H9 (cell line): ENCODE measurements around the gene TOM1L2. TPM values are rescaled to one million over a fixed set of nuclear protein-coding genes. Genes with fewer than 3 reads are reported as not detected.

Source experiments
- DNase-seq: peaks from one replicate; pipeline ENCODE4 v3.0.0-alpha.2; 2017
- H2AFZ ChIP-seq: one replicate; pipeline ENCODE4 v1.6.1; 2013; ENCODE audit warnings: mild to moderate bottlenecking, low read length, control low read depth, moderate library complexity
- H2AK5ac ChIP-seq: 2 replicates; pipeline ENCODE4 v1.6.1; 2013; ENCODE audit warnings: low read length, control low read depth, mixed read lengths; ENCODE audit not compliant: insufficient read length
- H2BK120ac ChIP-seq: one replicate; pipeline ENCODE4 v1.6.1; 2013; ENCODE audit warnings: low read depth, mild to moderate bottlenecking, low read length, control low read depth, inconsistent platforms; ENCODE audit not compliant: poor library complexity, severe bottlenecking
- H2BK12ac ChIP-seq: 2 replicates; pipeline ENCODE4 v1.6.1; 2013; ENCODE audit warnings: low read length, control low read depth, mixed read lengths, low read depth; ENCODE audit not compliant: insufficient read length
- H2BK15ac ChIP-seq: 2 replicates; pipeline ENCODE4 v1.6.1; 2013; ENCODE audit warnings: low read depth, low read length, control low read depth
- H2BK20ac ChIP-seq: one replicate; pipeline ENCODE4 v1.6.1; 2013; ENCODE audit warnings: low read depth, mild to moderate bottlenecking, low read length, control low read depth, inconsistent platforms; ENCODE audit not compliant: poor library complexity, severe bottlenecking
- H2BK5ac ChIP-seq: 2 replicates; pipeline ENCODE4 v1.6.1; 2013; ENCODE audit warnings: low read length, control low read depth, mixed read lengths; ENCODE audit not compliant: insufficient read length
- H3K14ac ChIP-seq: 2 replicates; pipeline ENCODE4 v1.6.1; 2013; ENCODE audit warnings: low read length, control low read depth; ENCODE audit not compliant: insufficient read depth
- H3K18ac ChIP-seq: 2 replicates; pipeline ENCODE4 v1.6.1; 2013; ENCODE audit warnings: low read depth, mild to moderate bottlenecking, mixed read lengths, low read length, control low read depth; ENCODE audit not compliant: insufficient read length
- H3K23ac ChIP-seq: 2 replicates; pipeline ENCODE4 v1.6.1; 2013; ENCODE audit warnings: low read length, control low read depth, mixed read lengths, low read depth; ENCODE audit not compliant: insufficient read length
- H3K23me2 ChIP-seq: 2 replicates; pipeline ENCODE4 v1.6.1; 2013; ENCODE audit warnings: low read depth, mild to moderate bottlenecking, mixed read lengths, low read length, control low read depth; ENCODE audit not compliant: insufficient read length, poor library complexity, severe bottlenecking
- H3K27ac ChIP-seq: 2 replicates; pipeline ENCODE4 v1.5.1; 2013; ENCODE audit warnings: low read length, control low read depth, mixed read lengths, low read depth; ENCODE audit not compliant: insufficient read length
- H3K27me3 ChIP-seq: 2 replicates; pipeline ENCODE4 v1.6.1; 2013; ENCODE audit warnings: low read length, control low read depth, inconsistent platforms; ENCODE audit not compliant: insufficient read depth
- H3K4ac ChIP-seq: 2 replicates; pipeline ENCODE4 v1.6.1; 2013; ENCODE audit warnings: low read depth, mild to moderate bottlenecking, control low read depth, inconsistent platforms, low read length, moderate library complexity
- H3K4me1 ChIP-seq: 2 replicates; pipeline ENCODE4 v1.6.1; 2013; ENCODE audit warnings: low read length, control low read depth, inconsistent platforms; ENCODE audit not compliant: insufficient read depth
- H3K4me2 ChIP-seq: 2 replicates; pipeline ENCODE4 v1.6.1; 2013; ENCODE audit warnings: low read length, control low read depth, mixed read lengths; ENCODE audit not compliant: insufficient read length, insufficient read depth
- H3K56ac ChIP-seq: 2 replicates; pipeline ENCODE4 v1.6.1; 2013; ENCODE audit warnings: low read depth, mild to moderate bottlenecking, mixed read lengths, low read length, control low read depth; ENCODE audit not compliant: insufficient read length
- H3K79me1 ChIP-seq: 2 replicates; pipeline ENCODE4 v1.6.1; 2013; ENCODE audit warnings: low read depth, mild to moderate bottlenecking, moderate library complexity, low read length, control low read depth, inconsistent platforms; ENCODE audit not compliant: insufficient read depth, poor library complexity, severe bottlenecking
- H3K79me2 ChIP-seq: 2 replicates; pipeline ENCODE4 v1.6.1; 2013; ENCODE audit warnings: low read length, control low read depth, inconsistent platforms; ENCODE audit not compliant: insufficient read depth
- H3K9ac ChIP-seq: 2 replicates; pipeline ENCODE4 v1.6.1; 2013; ENCODE audit warnings: low read length, control low read depth, mixed read lengths; ENCODE audit not compliant: insufficient read length; ENCODE audit errors: extremely low read depth
- H3K9me3 ChIP-seq: one replicate; pipeline ENCODE4 v1.6.1; 2013; ENCODE audit warnings: low read depth, low read length, inconsistent platforms; ENCODE audit not compliant: control insufficient read depth
- H3T11ph ChIP-seq: one replicate; pipeline ENCODE4 v1.6.1; 2013; ENCODE audit warnings: mild to moderate bottlenecking, low read length, control low read depth, inconsistent platforms
- H4K20me1 ChIP-seq: one replicate; pipeline ENCODE4 v1.6.1; 2013; ENCODE audit not compliant: control insufficient read depth, insufficient read length, insufficient read depth
- H4K5ac ChIP-seq: 2 replicates; pipeline ENCODE4 v1.6.1; 2013; ENCODE audit warnings: low read depth, mild to moderate bottlenecking, mixed read lengths, low read length, control low read depth; ENCODE audit not compliant: insufficient read length
- H4K8ac ChIP-seq: replicated peaks from 2 replicates; pipeline ENCODE4 v1.6.1; 2013; ENCODE audit warnings: low read length, control low read depth, mixed read lengths, low read depth; ENCODE audit not compliant: insufficient read length
- H4K91ac ChIP-seq: 2 replicates; pipeline ENCODE4 v1.6.1; 2013; ENCODE audit warnings: low read depth, mild to moderate bottlenecking, moderate library complexity, mixed read lengths, low read length, control low read depth; ENCODE audit not compliant: insufficient read length
- H3K27ac Mint-ChIP-seq, 3 experiments: 2 replicates in 2 of 3; 3 replicates in 1 of 3; pipeline ENCODE4 v1.8.0; 2020 to 2021; ENCODE audit warnings: mixed read lengths in 3 of 3, mild to moderate bottlenecking in 1 of 3, moderate library complexity in 1 of 3
- H3K27me3 Mint-ChIP-seq: 2 replicates; pipeline ENCODE4 v1.8.0; 2021; ENCODE audit warnings: low read depth, mild to moderate bottlenecking, moderate library complexity, mixed read lengths
- H3K36me3 Mint-ChIP-seq, 3 experiments: 2 replicates in 2 of 3; 3 replicates in 1 of 3; pipeline ENCODE4 v1.8.0; 2020 to 2021; ENCODE audit warnings: low read depth in 3 of 3, mixed read lengths in 3 of 3; ENCODE audit not compliant: insufficient read depth in 1 of 3
- H3K4me1 Mint-ChIP-seq, 2 experiments: 2 replicates each; pipeline ENCODE4 v1.8.0; 2020; ENCODE audit warnings: mixed read lengths in 2 of 2
- H3K4me3 Mint-ChIP-seq, 2 experiments: 2 replicates in 1 of 2; 3 replicates in 1 of 2; pipeline ENCODE4 v1.8.0; 2020 to 2021; ENCODE audit warnings: mild to moderate bottlenecking in 2 of 2, mixed read lengths in 2 of 2, moderate library complexity in 1 of 2
- H3K9me3 Mint-ChIP-seq, 2 experiments: 2 replicates in 1 of 2; 3 replicates in 1 of 2; pipeline ENCODE4 v1.8.0; 2020; ENCODE audit warnings: mild to moderate bottlenecking in 2 of 2, mixed read lengths in 2 of 2, moderate library complexity in 1 of 2
- CTCF ChIP-seq: fragments of 200-600 bp; sonication (generic); conservative IDR thresholded peaks from 3 replicates; pipeline ENCODE4 v1.8.0; 2021; ENCODE audit warnings: antibody characterized with exemption, mild to moderate bottlenecking
- WGBS: extraction: QIAGEN DNeasy Blood & Tissue Kit; methylation state at CpG from one replicate; pipeline ENCODE4 v1.1.7; 2013; ENCODE audit warnings: missing lambda C conversion rate, low lambda C conversion rate, mixed read lengths; ENCODE audit not compliant: insufficient read length; ENCODE audit errors: extremely low coverage; 5-methylcytosine and 5-hydroxymethylcytosine counted together
- total RNA-seq: library from RNA; stranded (reverse); gene quantifications from 2 replicates; pipeline ENCODE4 v1.2.1, GENCODE V29; 2021

TOM1L2 gene
- total RNA-seq, 1 experiment from 2014 or later, result 4.6 TPM

GRCh38 chr17:18018411-18018921 lies 46.3 kb upstream of the TOM1L2 start:
- peak overlapping the region in 1 of 3 experiments; percentile 18; a peak in 1 of 7 replicates for H3K27ac Mint-ChIP-seq
- no peaks in the 10 kb centered on the region for H3K9me3 Mint-ChIP-seq
- no peak for DNase-seq
- Histone ChIP-seq H3K14ac (no peak overlapping the region), H3K9me3 (no peaks in the 10 kb centered on the region), H2AFZ (no peak overlapping the region), H2BK5ac (no peak overlapping the region), H3K23me2 (no peaks in the 10 kb centered on the region), H4K8ac (no peak overlapping the region), H2BK12ac (no peak overlapping the region), H3K4ac (no peak overlapping the region), H3K27me3 (no peaks in the 10 kb centered on the region), H3K4me2 (no peak overlapping the region), H2BK20ac (no peak overlapping the region), H3K79me2 (no peaks in the 10 kb centered on the region), H4K20me1 (no peaks in the 10 kb centered on the region), H3K4me1 (no peaks in the 10 kb centered on the region), H2AK5ac (no peak overlapping the region), H3K9ac (no peak overlapping the region), H3K18ac (no peak overlapping the region), H3K79me1 (no peaks in the 10 kb centered on the region), H3K56ac (no peak overlapping the region), H2BK15ac (no peak overlapping the region), H4K5ac (no peak overlapping the region), H3K27ac (no peak overlapping the region), H3T11ph (no peak overlapping the region), H2BK120ac (no peak overlapping the region), H3K23ac (no peak overlapping the region), H4K91ac (no peak overlapping the region)
- H3K36me3 Mint-ChIP-seq, result 0 out of 7 replicates have a peak, but pooled peaks cover 0 to 6% (median 4%) of the 10 kb centered on the region in 3 experiments
- TF ChIP-seq CTCF, result no peak
- H3K27me3 Mint-ChIP-seq, result no peaks in the 10 kb centered on the region
- H3K4me3 Mint-ChIP-seq, result no peak overlapping the region
- WGBS, result no CpG with 5 or more reads among the region's 15 CpGs
- H3K4me1 Mint-ChIP-seq, result peaks cover 7 to 10% of the 10 kb centered on the region in 2 experiments
